ENCODE data around the gene PTPRN2.

DNA sequence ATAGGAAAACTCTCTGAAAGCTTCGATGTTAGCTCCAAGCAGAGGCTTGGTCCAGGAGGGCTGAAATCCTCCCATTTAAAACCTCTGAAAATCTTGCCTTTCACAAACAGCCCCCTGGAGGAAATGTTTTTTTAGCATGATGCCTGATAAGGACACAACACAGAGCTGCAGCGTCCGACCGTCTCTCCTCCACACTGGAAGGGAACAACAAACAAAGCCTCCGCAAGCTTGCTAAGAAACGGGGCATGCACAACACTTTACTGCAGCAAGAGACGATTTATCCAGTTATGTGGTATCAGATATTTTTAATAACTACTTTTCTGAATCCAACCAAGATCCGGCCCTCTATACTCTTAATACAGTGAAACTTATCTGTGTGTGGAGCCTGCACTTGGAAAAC lies 182.3 kb downstream of the PTPRN2 start:
- TF ChIP-seq, protein P1, sequence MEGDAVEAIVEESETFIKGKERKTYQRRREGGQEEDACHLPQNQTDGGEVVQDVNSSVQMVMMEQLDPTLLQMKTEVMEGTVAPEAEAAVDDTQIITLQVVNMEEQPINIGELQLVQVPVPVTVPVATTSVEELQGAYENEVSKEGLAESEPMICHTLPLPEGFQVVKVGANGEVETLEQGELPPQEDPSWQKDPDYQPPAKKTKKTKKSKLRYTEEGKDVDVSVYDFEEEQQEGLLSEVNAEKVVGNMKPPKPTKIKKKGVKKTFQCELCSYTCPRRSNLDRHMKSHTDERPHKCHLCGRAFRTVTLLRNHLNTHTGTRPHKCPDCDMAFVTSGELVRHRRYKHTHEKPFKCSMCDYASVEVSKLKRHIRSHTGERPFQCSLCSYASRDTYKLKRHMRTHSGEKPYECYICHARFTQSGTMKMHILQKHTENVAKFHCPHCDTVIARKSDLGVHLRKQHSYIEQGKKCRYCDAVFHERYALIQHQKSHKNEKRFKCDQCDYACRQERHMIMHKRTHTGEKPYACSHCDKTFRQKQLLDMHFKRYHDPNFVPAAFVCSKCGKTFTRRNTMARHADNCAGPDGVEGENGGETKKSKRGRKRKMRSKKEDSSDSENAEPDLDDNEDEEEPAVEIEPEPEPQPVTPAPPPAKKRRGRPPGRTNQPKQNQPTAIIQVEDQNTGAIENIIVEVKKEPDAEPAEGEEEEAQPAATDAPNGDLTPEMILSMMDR (conservative IDR thresholded peaks at IDR 0.05 in 1 of 2, IDR thresholded peaks at IDR 0.05 in 1 of 2; ENCODE audit: low read depth in 1 of 2, low read length in 2 of 2): no peak
- no peak for TF ChIP-seq EZH2 (IDR thresholded peaks at IDR 0.05; ENCODE audit: low read length, missing control alignments)

All from fibroblast of lung (primary cell).